CD8-positive, alpha-beta memory T cell (primary cell): ENCODE measurements around the gene SESTD1. TPM values are rescaled to one million over a fixed set of nuclear protein-coding genes. Genes with fewer than 3 reads are reported as not detected.
"Not testable (repeated sequence)": the region's sequence is repeated elsewhere in the genome, so short reads cannot be mapped to it uniquely, and the experiment has no call there.

Experiments
- CTCF ChIA-PET: fragments of 350-600 bp; sonication (Branson Sonifier 250); formaldehyde crosslinking; loops from one replicate; lab custom pipeline; 2021; ENCODE audit warnings: antibody characterized with exemption; lab: Charles Lee
- POLR2A ChIA-PET: fragments of 350-600 bp; sonication (Branson Sonifier 250); formaldehyde crosslinking; loops from one replicate; lab custom pipeline; 2021; ENCODE audit warnings: antibody characterized with exemption; lab: Charles Lee
- DNase-seq, 5 donors: peaks; one replicate each; pipeline versions ENCODE4 v3.0.0 to v3.0.0-alpha.2; 2020 to 2022; ENCODE audit warnings: mixed read lengths in 1 of 5
- H3K27ac ChIP-seq: one replicate; pipeline ENCODE4 v1.7.0; 2013; ENCODE audit warnings: low read depth, mild to moderate bottlenecking, low read length, moderate library complexity
- H3K27me3 ChIP-seq: 2 replicates; pipeline ENCODE4 v1.7.0; 2013; ENCODE audit warnings: low read length, mild to moderate bottlenecking; ENCODE audit not compliant: insufficient read depth, poor library complexity, severe bottlenecking
- H3K36me3 ChIP-seq: 2 replicates; pipeline ENCODE4 v1.7.0; 2013; ENCODE audit warnings: mild to moderate bottlenecking, low read length, moderate library complexity; ENCODE audit not compliant: insufficient read depth
- H3K4me1 ChIP-seq: 2 replicates; pipeline ENCODE4 v1.7.0; 2013; ENCODE audit warnings: mild to moderate bottlenecking, low read length, moderate library complexity; ENCODE audit not compliant: insufficient read depth
- H3K4me3 ChIP-seq: 2 replicates; pipeline ENCODE4 v1.7.0; 2013; ENCODE audit warnings: mild to moderate bottlenecking, low read length
- H3K9me3 ChIP-seq: 2 replicates; pipeline ENCODE4 v1.7.0; 2013; ENCODE audit warnings: mild to moderate bottlenecking, low read length
- H3K27ac Mint-ChIP-seq, 8 donors: one replicate each; pipeline ENCODE4 v1.8.0; 2020 to 2021; ENCODE audit warnings: mixed read lengths in 8 of 8, mild to moderate bottlenecking in 6 of 8, inconsistent platforms in 3 of 8, moderate library complexity in 3 of 8
- H3K27me3 Mint-ChIP-seq, 2 donors: one replicate each; pipeline ENCODE4 v1.8.0; 2020 to 2021; ENCODE audit warnings: mixed read lengths in 2 of 2, mild to moderate bottlenecking in 1 of 2, moderate library complexity in 1 of 2
- H3K36me3 Mint-ChIP-seq, 3 donors: one replicate each; pipeline ENCODE4 v1.8.0; 2020 to 2021; ENCODE audit warnings: mixed read lengths in 3 of 3, inconsistent platforms in 1 of 3, mild to moderate bottlenecking in 1 of 3
- H3K4me1 Mint-ChIP-seq, 3 donors: one replicate each; pipeline ENCODE4 v1.8.0; 2020 to 2021; ENCODE audit warnings: mixed read lengths in 3 of 3, inconsistent platforms in 1 of 3, mild to moderate bottlenecking in 1 of 3
- H3K4me3 Mint-ChIP-seq, 7 donors: one replicate each; pipeline ENCODE4 v1.8.0; 2020 to 2021; ENCODE audit warnings: mixed read lengths in 7 of 7, mild to moderate bottlenecking in 6 of 7, moderate library complexity in 4 of 7, inconsistent platforms in 2 of 7
- H3K9me3 Mint-ChIP-seq, 5 donors: one replicate each; pipeline ENCODE4 v1.8.0; 2020 to 2022; ENCODE audit warnings: mixed read lengths in 5 of 5, mild to moderate bottlenecking in 3 of 5, moderate library complexity in 2 of 5, inconsistent platforms in 1 of 5
- polyA plus RNA-seq: library from polyadenylated mRNA; unstranded; fragments of 300-500 nt; fragmentation: Illumina TruSeq; gene quantifications from one replicate; pipeline ENCODE4 v1.2.3, GENCODE V29; 2021
- total RNA-seq, 2 experiments: library from RNA; stranded (reverse); gene quantifications; one replicate each; pipeline ENCODE4 v1.2.3, GENCODE V29; 2021

SESTD1 gene
- total and polyA plus RNA-seq, 3 experiments from 2014 or later = 1.6 to 3.7 (median 2.2) TPM

DNA sequence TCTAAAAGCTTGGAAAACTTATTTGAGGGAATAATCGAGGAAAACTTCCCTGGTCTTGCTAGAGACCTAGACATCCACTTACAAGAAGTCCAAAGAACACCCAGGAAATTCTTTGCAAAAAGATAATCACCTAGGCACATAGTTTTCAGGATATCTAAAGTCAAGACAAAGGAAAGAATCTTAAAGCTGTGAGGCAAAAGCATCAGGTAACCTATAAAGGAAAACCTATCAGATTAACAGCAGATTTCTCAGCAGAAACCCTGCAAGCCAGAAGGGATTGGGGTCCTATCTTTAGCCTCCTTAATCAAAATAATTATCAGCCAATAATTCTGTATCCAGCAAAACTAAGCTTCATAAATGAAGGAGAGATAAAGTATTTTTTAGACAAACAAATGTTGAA lies 56.4 kb downstream of the SESTD1 start:
- H3K4me1 ChIP-seq, CTCF ChIA-PET, H3K27ac ChIP-seq, POLR2A ChIA-PET, H3K4me3 Mint-ChIP-seq, DNase-seq, H3K27ac Mint-ChIP-seq, H3K9me3 ChIP-seq, H3K4me1 Mint-ChIP-seq, H3K27me3 ChIP-seq, H3K36me3 Mint-ChIP-seq, H3K27me3 Mint-ChIP-seq, H3K4me3 ChIP-seq, H3K36me3 ChIP-seq: not testable (repeated sequence)
- H3K9me3 Mint-ChIP-seq = peaks cover 2 to 11% (median 7%) of the 10 kb centered on the region in 5 donors

DNA sequence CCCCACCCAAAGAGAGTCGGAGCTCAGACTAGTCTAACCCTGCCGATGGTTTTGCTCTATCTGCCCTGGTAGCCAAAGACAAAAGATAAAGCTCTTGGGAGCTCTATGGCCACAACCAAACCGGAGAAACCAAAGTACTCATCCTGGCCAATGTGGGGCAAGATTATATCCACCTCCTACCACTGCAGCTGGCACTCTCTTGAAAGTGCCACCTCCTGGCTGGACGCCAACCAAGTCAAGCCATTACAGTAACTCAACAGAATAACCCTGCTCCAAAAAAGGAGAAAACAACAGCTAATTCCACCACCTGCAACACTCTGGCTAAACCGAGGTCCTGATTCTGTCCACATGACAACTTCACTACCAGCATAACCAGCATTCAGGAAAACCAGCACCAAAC lies 57.6 kb downstream of the SESTD1 start:
- POLR2A ChIA-PET = no interaction called here
- Histone ChIP-seq H3K27me3 (no peaks in the 10 kb centered on the region), H3K4me3 (no peak overlapping the region), H3K4me1 (no peaks in the 10 kb centered on the region), H3K9me3 (no peaks in the 10 kb centered on the region), H3K36me3 (no peaks in the 10 kb centered on the region), H3K27ac (no peak overlapping the region)
- Mint-ChIP-seq H3K4me3 (no peak overlapping the region), H3K4me1 (no peaks in the 10 kb centered on the region), H3K27ac (no peak overlapping the region), H3K9me3 (peaks cover 5 to 18% (median 11%) of the 10 kb centered on the region in 5 donors), H3K36me3 (no peaks in the 10 kb centered on the region), H3K27me3 (peaks cover 0 to 4% of the 10 kb centered on the region in 2 donors)
- DNase-seq = no peak
- CTCF ChIA-PET = no interaction called here

DNA sequence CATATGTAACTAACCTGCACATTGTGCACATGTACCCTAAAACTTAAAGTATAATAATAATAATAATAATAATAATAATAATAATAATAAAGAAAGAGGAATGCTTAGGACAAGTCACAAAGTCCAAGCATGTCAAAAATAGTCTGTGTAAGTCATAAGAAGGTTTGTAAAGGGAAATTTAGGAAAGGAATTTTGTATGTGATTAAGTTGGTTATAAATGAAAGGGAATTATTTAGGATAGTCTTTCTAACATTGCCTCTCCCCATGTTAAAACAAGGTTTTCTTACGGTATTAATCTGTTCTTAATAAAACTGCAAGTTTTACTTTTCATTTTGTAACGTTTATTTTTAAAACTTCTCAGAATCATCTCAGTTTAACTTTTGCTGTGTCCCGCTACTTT lies 62.8 kb downstream of the SESTD1 start:
- Histone ChIP-seq H3K36me3 (no peaks in the 10 kb centered on the region), H3K9me3 (no peaks in the 10 kb centered on the region), H3K4me3 (no peak overlapping the region), H3K4me1 (no peaks in the 10 kb centered on the region), H3K27me3 (no peaks in the 10 kb centered on the region), H3K27ac (no peak overlapping the region)
- no peak for DNase-seq
- POLR2A ChIA-PET = no interaction called here
- no peak overlapping the region for H3K27ac Mint-ChIP-seq
- CTCF ChIA-PET = no interaction called here
- peaks cover 0 to 4% of the 10 kb centered on the region in 2 donors for H3K27me3 Mint-ChIP-seq
- H3K4me3 Mint-ChIP-seq = no peak overlapping the region
- no peaks in the 10 kb centered on the region for H3K4me1 Mint-ChIP-seq
- H3K36me3 Mint-ChIP-seq = no peaks in the 10 kb centered on the region
- peaks cover 0 to 25% (median 8%) of the 10 kb centered on the region in 5 donors for H3K9me3 Mint-ChIP-seq

DNA sequence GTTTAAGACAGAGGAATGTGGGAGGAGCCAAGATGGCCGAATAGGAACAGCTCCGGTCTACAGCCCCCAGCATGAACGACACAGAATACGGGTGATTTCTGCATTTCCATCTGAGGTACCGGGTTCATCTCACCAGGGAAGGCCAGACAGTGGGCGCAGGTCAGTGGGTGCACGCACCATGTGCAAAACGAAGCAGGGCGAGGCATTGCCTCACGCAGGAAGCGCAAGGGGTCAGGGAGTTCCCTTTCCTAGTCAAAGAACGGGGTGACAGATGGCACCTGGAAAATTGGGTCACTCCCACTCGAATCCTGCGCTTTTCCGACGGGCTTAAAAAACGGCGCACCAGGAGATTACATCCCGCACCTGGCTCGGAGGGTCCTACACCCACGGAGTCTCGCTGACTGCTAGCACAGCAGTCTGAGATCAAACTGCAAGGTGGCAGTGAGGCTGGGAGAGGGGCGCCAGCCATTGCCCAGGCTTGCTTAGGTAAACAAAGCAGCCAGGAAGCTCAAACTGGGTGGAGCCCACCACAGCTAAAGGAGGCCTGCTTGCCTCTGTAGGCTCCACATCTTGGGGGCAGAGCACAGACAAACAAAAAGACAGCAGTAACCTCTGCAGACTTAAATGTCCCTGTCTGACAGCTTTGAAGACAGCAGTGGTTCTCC lies 68.6 kb downstream of the SESTD1 start:
- H3K27ac Mint-ChIP-seq, POLR2A ChIA-PET, H3K4me3 ChIP-seq, H3K27me3 Mint-ChIP-seq, CTCF ChIA-PET, H3K36me3 Mint-ChIP-seq, H3K9me3 ChIP-seq, H3K36me3 ChIP-seq, DNase-seq, H3K4me1 ChIP-seq, H3K27me3 ChIP-seq, H3K27ac ChIP-seq, H3K4me3 Mint-ChIP-seq: not testable (repeated sequence)
- peaks cover 0 to 15% (median 0%) of the 10 kb centered on the region in 3 donors for H3K4me1 Mint-ChIP-seq
- H3K9me3 Mint-ChIP-seq = peaks cover 0 to 16% (median 6%) of the 10 kb centered on the region in 5 donors

DNA sequence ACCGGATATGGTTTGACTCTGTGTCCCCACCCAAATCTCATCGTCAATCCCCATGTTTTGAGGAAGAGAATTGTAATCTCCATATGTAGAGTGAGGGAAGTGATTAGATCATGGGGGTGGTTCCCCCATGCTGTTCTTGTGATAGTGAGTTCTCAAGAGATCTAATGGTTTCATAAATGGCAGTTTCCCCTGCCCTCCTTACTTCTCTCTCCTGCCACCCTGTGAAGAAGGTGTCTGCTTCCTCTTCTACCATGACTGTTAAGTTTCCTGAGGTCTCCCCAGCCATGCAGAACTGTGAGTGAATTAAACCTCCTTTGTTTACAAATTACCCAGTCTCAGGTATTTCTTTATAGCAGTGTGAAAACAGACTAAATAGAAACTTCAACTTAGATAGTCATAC lies 69.5 kb downstream of the SESTD1 start:
- Histone ChIP-seq H3K4me3 (no peak overlapping the region), H3K36me3 (no peaks in the 10 kb centered on the region), H3K9me3 (no peaks in the 10 kb centered on the region), H3K4me1 (no peaks in the 10 kb centered on the region), H3K27me3 (no peaks in the 10 kb centered on the region), H3K27ac (no peak overlapping the region)
- H3K36me3 Mint-ChIP-seq = no peaks in the 10 kb centered on the region
- H3K4me1 Mint-ChIP-seq = peaks cover 0 to 15% (median 0%) of the 10 kb centered on the region in 3 donors
- CTCF ChIA-PET = no interaction called here
- peaks cover 0 to 2% of the 10 kb centered on the region in 2 donors for H3K27me3 Mint-ChIP-seq
- peaks cover 0 to 16% (median 6%) of the 10 kb centered on the region in 5 donors for H3K9me3 Mint-ChIP-seq
- POLR2A ChIA-PET = no interaction called here
- H3K27ac Mint-ChIP-seq = no peak overlapping the region
- H3K4me3 Mint-ChIP-seq = no peak overlapping the region
- no peak for DNase-seq

DNA sequence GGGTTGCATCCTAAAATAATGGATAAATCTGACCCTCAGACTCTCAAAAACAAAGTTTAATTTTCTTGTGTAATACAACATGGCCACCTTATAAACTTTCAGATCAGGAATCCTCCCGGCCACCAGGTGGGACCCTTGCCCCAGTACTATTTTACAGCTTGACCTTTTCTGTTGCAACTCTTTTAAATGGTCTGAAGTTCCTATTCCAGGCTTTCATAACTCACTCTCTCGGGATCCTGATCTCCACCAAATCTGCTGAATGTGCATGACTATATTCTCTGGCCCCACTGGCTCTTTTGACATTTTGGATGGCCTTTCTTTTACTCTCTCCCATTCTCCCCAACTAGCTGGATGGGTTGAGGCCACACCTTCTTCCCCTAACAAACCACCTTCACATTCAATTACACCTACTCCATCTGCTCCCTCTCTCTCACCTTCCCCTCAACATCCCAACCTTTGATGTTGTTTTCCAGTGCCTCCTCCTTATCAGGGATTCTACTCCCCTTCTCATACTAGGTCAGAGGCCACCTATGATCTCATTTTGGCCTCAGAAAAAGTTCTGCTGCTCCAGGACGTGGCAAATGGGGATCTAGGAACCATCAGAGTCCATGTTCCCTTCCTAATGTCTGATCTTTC lies 70.8 kb downstream of the SESTD1 start:
- peaks cover 0 to 15% (median 0%) of the 10 kb centered on the region in 3 donors for H3K4me1 Mint-ChIP-seq
- Histone ChIP-seq H3K4me1 (no peaks in the 10 kb centered on the region), H3K27me3 (no peaks in the 10 kb centered on the region), H3K4me3 (no peak overlapping the region), H3K27ac (no peak overlapping the region), H3K36me3 (no peaks in the 10 kb centered on the region), H3K9me3 (no peaks in the 10 kb centered on the region)
- CTCF ChIA-PET = no interaction called here
- POLR2A ChIA-PET = no interaction called here
- H3K27me3 Mint-ChIP-seq = peaks cover 0 to 2% of the 10 kb centered on the region in 2 donors
- no peak overlapping the region for H3K27ac Mint-ChIP-seq
- DNase-seq = no peak
- H3K9me3 Mint-ChIP-seq = peaks cover 0 to 16% (median 6%) of the 10 kb centered on the region in 5 donors
- peaks cover 0 to 2% (median 0%) of the 10 kb centered on the region in 3 donors for H3K36me3 Mint-ChIP-seq
- no peak overlapping the region for H3K4me3 Mint-ChIP-seq

DNA sequence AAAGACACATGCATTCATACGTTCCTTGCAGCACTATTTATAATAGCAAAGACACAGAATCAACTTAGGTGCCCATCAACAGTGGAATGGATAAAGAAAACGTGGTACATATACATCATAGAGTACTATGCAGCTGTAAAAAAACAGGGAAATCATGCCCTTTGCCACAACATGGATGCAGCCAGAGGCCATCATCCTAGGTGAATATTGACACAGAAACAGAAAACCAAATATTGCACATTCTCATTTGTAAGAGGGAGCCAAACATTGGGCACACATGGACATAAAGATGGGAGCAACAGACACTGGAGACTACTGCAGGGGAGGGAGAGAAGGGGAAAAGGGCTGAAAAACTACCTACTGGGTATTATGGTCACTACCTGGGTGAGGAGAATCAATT lies 73.5 kb downstream of the SESTD1 start:
- H3K4me1 ChIP-seq = no peaks in the 10 kb centered on the region
- DNase-seq = no peak

DNA sequence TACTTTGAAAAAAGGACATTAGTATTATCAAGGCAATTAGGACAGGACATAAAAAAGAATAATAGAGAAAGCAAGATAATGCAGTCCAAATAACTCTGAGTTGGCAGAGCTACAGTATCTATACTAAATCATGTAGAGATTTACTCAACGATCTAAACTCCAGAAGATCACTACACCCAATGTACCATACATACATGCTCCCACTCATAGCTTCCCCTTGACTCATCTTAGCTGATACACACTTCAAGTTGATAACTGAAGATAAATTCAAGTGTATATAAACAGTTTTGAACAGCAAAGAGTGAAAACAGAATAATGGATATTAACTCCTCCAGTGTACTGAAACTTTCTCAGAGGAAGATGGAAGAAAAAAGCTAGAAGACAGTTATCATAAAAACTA lies 78.5 kb downstream of the SESTD1 start:
- Histone ChIP-seq H3K27ac (no peak overlapping the region), H3K36me3 (no peaks in the 10 kb centered on the region), H3K27me3 (no peaks in the 10 kb centered on the region), H3K9me3 (no peaks in the 10 kb centered on the region), H3K4me1 (no peaks in the 10 kb centered on the region), H3K4me3 (no peak overlapping the region)
- peaks cover 0 to 4% (median 0%) of the 10 kb centered on the region in 3 donors for H3K36me3 Mint-ChIP-seq
- POLR2A ChIA-PET = no interaction called here
- CTCF ChIA-PET = no interaction called here
- H3K27me3 Mint-ChIP-seq = peaks cover 0 to 3% of the 10 kb centered on the region in 2 donors
- H3K9me3 Mint-ChIP-seq = peaks cover 0 to 6% (median 0%) of the 10 kb centered on the region in 5 donors
- no peaks in the 10 kb centered on the region for H3K4me1 Mint-ChIP-seq
- H3K27ac Mint-ChIP-seq = no peak overlapping the region
- DNase-seq = no peak
- no peak overlapping the region for H3K4me3 Mint-ChIP-seq

More for the DNA sequence above, 73.5 kb downstream of the SESTD1 start:
- ChIA-PET CTCF (no interaction called here), POLR2A (no interaction called here)
- Histone ChIP-seq H3K36me3 (no peaks in the 10 kb centered on the region), H3K4me3 (no peak overlapping the region), H3K27me3 (no peaks in the 10 kb centered on the region), H3K27ac (no peak overlapping the region), H3K9me3 (no peaks in the 10 kb centered on the region)
- H3K4me1 Mint-ChIP-seq = peaks cover 0 to 15% (median 0%) of the 10 kb centered on the region in 3 donors
- no peak overlapping the region for H3K4me3 Mint-ChIP-seq
- H3K36me3 Mint-ChIP-seq = peaks cover 0 to 4% (median 0%) of the 10 kb centered on the region in 3 donors
- H3K27ac Mint-ChIP-seq = peak overlapping the region in 1 of 8 donors; percentile 42
- H3K27me3 Mint-ChIP-seq = peaks cover 0 to 3% of the 10 kb centered on the region in 2 donors
- peaks cover 0 to 11% (median 4%) of the 10 kb centered on the region in 5 donors for H3K9me3 Mint-ChIP-seq
